Measurements from ENCODE around the gene ACTA2.

The ACTA2 gene

GRCh38 chr10:88996927-88997326, 44.4 kb upstream of the ACTA2 start:
- TF ChIP-seq POLR2AphosphoS5 (IDR thresholded peaks at IDR 0.05; ENCODE audit: low read depth, low read length) (no peak), FOXP2 (optimal IDR thresholded peaks at IDR 0.05; ENCODE audit: borderline replicate concordance, extremely low read depth, extremely low read length, insufficient read depth) (no peak), SIN3A (IDR thresholded peaks at IDR 0.05; ENCODE audit: borderline replicate concordance, insufficient read depth, low read length) (no peak)

DNA sequence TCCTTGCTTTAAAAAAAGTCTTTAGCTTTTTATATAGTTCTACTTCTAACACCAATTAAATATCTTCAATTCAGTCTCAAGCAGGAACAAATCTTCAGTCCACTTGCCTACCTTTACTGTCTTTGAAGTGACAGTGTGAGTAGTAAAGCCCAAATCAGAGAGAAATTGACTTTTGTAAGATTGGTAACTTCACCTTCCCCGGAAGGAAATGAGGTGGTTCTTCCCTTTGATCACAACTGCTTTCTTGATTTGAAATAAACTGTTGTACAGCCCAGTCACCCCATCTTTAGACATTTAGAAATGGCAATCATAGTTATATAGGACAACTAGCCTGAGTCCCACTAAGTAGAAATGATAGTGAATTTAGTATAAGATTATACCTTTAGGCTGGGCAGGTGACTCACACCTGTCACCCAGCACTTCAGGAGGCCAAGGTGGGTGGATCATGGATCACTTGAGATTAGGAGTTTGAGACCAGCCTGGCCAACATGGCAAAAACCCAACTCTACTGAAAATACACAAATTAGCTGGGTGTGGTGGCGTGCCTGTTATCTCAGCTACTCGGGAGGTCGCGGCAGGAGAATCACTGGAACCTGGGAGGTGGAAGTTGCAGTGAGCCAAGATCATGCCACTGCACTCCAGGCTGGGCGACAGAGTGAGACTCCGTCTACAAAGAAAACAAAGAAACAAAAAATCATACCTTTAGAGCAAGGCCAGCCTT, 42.7 kb upstream of the ACTA2 start:
- TF ChIP-seq TAF1 (IDR thresholded peaks at IDR 0.05; ENCODE audit: borderline replicate concordance, insufficient read depth, low read length), result no peak
- no peak for TF ChIP-seq FOXP2 (optimal IDR thresholded peaks at IDR 0.05; ENCODE audit: borderline replicate concordance, extremely low read depth, extremely low read length, insufficient read depth)
- no peak for TF ChIP-seq SIN3A (IDR thresholded peaks at IDR 0.05; ENCODE audit: borderline replicate concordance, insufficient read depth, low read length)
- TF ChIP-seq POLR2AphosphoS5 (IDR thresholded peaks at IDR 0.05; ENCODE audit: low read depth, low read length), result no peak
- TF ChIP-seq, protein P1, sequence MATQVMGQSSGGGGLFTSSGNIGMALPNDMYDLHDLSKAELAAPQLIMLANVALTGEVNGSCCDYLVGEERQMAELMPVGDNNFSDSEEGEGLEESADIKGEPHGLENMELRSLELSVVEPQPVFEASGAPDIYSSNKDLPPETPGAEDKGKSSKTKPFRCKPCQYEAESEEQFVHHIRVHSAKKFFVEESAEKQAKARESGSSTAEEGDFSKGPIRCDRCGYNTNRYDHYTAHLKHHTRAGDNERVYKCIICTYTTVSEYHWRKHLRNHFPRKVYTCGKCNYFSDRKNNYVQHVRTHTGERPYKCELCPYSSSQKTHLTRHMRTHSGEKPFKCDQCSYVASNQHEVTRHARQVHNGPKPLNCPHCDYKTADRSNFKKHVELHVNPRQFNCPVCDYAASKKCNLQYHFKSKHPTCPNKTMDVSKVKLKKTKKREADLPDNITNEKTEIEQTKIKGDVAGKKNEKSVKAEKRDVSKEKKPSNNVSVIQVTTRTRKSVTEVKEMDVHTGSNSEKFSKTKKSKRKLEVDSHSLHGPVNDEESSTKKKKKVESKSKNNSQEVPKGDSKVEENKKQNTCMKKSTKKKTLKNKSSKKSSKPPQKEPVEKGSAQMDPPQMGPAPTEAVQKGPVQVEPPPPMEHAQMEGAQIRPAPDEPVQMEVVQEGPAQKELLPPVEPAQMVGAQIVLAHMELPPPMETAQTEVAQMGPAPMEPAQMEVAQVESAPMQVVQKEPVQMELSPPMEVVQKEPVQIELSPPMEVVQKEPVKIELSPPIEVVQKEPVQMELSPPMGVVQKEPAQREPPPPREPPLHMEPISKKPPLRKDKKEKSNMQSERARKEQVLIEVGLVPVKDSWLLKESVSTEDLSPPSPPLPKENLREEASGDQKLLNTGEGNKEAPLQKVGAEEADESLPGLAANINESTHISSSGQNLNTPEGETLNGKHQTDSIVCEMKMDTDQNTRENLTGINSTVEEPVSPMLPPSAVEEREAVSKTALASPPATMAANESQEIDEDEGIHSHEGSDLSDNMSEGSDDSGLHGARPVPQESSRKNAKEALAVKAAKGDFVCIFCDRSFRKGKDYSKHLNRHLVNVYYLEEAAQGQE (IDR thresholded peaks at IDR 0.05; ENCODE audit: insufficient read depth in 1 of 2, low read depth in 2 of 2, low read length in 2 of 2), result no peak

- no peak for TF ChIP-seq FOXP2 (optimal IDR thresholded peaks at IDR 0.05; ENCODE audit: borderline replicate concordance, extremely low read depth, extremely low read length, insufficient read depth)
- TF ChIP-seq POLR2AphosphoS5 (IDR thresholded peaks at IDR 0.05; ENCODE audit: low read depth, low read length), result no peak
- TF ChIP-seq SIN3A (IDR thresholded peaks at IDR 0.05; ENCODE audit: borderline replicate concordance, insufficient read depth, low read length), result no peak
- no peak for TF ChIP-seq TAF1 (IDR thresholded peaks at IDR 0.05; ENCODE audit: borderline replicate concordance, insufficient read depth, low read length)
Measured at GRCh38 chr10:88994019-88994418, 41.4 kb upstream of the ACTA2 start.

- TF ChIP-seq, protein P1 (IDR thresholded peaks at IDR 0.05; ENCODE audit: insufficient read depth in 1 of 2, low read depth in 2 of 2, low read length in 2 of 2), result no peak
- TF ChIP-seq TAF1 (IDR thresholded peaks at IDR 0.05; ENCODE audit: borderline replicate concordance, insufficient read depth, low read length) (no peak), SIN3A (IDR thresholded peaks at IDR 0.05; ENCODE audit: borderline replicate concordance, insufficient read depth, low read length) (no peak), FOXP2 (optimal IDR thresholded peaks at IDR 0.05; ENCODE audit: borderline replicate concordance, extremely low read depth, extremely low read length, insufficient read depth) (no peak), POLR2AphosphoS5 (IDR thresholded peaks at IDR 0.05; ENCODE audit: low read depth, low read length) (no peak)
Measured at GRCh38 chr10:88992921-88993524, 40.5 kb upstream of the ACTA2 start.

DNA sequence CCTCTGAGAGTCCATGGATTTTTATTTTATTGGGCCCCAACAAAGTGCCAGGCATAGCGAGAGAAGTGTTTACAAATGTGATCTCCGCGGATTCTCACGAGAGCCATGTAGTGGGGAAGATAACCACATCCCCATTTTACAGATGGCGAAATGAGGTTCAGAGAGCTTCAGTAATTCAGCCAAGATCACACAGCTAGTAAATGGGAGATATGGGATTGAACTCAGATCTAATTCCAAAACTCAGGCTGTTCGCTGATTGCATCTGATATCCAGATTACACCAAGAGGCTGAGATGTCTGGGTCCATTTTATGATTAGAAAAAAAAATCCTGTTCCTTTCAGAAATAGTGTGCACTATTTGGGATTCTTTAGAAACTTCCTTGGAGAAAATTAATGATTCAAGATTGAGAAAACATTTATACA, 39.3 kb upstream of the ACTA2 start:
- TF ChIP-seq, protein P1 (IDR thresholded peaks at IDR 0.05; ENCODE audit: insufficient read depth in 1 of 2, low read depth in 2 of 2, low read length in 2 of 2), result no peak
- TF ChIP-seq FOXP2 (optimal IDR thresholded peaks at IDR 0.05; ENCODE audit: borderline replicate concordance, extremely low read depth, extremely low read length, insufficient read depth) (no peak), TAF1 (IDR thresholded peaks at IDR 0.05; ENCODE audit: borderline replicate concordance, insufficient read depth, low read length) (no peak), SIN3A (IDR thresholded peaks at IDR 0.05; ENCODE audit: borderline replicate concordance, insufficient read depth, low read length) (no peak), POLR2AphosphoS5 (IDR thresholded peaks at IDR 0.05; ENCODE audit: low read depth, low read length) (no peak)

Measured in PFSK-1 (cell line).